Measurements from ENCODE around the gene HGS.

Gene HGS

DNA sequence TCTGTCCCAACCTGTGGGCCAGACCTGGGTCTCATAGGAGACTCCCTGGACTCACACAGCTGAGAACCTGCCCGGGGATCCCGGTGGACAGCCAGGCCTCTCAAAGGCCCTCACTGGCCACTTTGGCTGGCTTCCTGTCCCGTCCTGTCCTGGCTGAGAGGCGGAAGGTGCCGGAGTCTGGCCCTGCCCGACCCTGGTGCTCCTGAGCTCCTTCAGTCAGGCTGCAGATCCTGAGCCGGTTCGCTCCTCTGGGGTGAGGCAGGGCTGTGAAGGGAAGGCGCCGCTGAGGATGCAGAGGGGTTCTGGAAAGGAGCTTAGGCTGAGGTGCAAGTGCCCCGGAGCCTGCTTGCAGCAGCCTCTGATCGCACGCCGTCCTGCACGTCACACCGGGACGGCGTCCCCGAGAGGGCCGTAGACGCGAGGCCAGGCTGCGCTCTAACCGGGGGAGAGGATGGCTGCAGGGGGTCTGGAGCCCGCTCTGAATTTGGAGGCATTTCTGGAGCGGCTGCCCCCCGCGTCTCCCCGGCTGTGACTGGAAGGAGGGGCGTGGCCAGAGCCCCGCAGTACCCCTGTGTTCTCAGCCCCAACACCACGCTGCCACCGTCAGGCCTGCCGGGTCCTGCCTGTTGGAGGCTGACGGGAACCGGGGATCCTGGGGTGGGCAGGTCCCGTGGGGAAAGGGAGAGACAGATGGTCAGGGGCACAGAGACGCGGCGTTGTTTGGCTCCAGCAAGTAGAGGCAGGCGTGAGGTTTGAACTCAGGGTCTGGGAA is 4.1 kb downstream of the HGS start:
- Histone ChIP-seq H3K27ac (ENCODE audit: low read depth, low read length) (no peak overlapping the region), H3K27me3 (ENCODE audit: control insufficient read depth, insufficient read depth, low read length) (no peaks in the 10 kb centered on the region), H3K4me3 (ENCODE audit: low read depth, low read length) (no peak overlapping the region), H3K9me3 (ENCODE audit: control insufficient read depth, insufficient read depth, low read depth, low read length) (no peaks in the 10 kb centered on the region), H3K36me3 (ENCODE audit: control insufficient read depth, insufficient read depth, low read length) (peaks cover 77% of the 10 kb centered on the region), H3K4me1 (ENCODE audit: control insufficient read depth, insufficient read depth, low read length) (peaks cover 9% of the 10 kb centered on the region), H3K9ac (ENCODE audit: low read length) (no peak overlapping the region)

DNA sequence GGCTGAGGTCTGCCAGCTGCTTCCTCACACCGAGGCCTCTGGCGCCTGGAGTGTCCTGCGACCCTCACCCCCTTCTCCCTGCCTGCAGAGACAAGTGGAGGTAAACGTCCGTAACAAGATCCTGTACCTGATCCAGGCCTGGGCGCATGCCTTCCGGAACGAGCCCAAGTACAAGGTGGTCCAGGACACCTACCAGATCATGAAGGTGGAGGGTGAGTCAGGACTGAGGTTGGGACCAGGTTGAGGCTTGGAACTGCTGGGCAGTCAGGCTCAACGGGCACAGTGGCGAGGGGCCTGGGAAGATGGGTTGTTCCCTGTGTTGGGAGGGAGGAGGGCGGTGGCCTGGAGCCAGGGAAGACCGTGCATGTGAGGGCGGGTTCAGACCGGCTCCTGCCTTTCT is 4.8 kb downstream of the HGS start:
- Histone ChIP-seq H3K4me1 (ENCODE audit: control insufficient read depth, insufficient read depth, low read length) (peaks cover 9% of the 10 kb centered on the region), H3K36me3 (ENCODE audit: control insufficient read depth, insufficient read depth, low read length) (peaks cover 84% of the 10 kb centered on the region), H3K27ac (ENCODE audit: low read depth, low read length) (no peak overlapping the region), H3K27me3 (ENCODE audit: control insufficient read depth, insufficient read depth, low read length) (no peaks in the 10 kb centered on the region), H3K4me3 (ENCODE audit: low read depth, low read length) (no peak overlapping the region), H3K9me3 (ENCODE audit: control insufficient read depth, insufficient read depth, low read depth, low read length) (no peaks in the 10 kb centered on the region), H3K9ac (ENCODE audit: low read length) (no peak overlapping the region)

DNA sequence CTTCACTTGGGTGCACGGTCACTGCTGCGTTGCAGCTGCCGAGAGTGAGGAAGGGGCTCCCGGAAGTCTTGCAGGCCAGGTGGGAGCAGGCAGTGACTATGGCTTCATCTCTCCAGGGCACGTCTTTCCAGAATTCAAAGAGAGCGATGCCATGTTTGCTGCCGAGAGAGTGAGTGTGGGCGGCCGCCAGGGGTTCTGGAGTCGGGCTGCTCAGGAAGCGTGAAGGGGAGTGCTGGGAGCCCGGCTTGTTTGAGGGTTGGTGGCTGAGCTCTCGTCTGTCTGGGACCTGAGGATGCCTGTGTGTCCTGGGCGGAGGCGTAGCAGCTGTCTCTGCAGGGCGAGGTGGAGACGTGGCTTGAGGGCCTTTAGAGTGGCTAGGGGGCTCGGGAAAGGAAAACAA is 6.3 kb downstream of the HGS start:
- Histone ChIP-seq H3K36me3 (ENCODE audit: control insufficient read depth, insufficient read depth, low read length) (peaks cover 98% of the 10 kb centered on the region), H3K9ac (ENCODE audit: low read length) (no peak overlapping the region), H3K27me3 (ENCODE audit: control insufficient read depth, insufficient read depth, low read length) (no peaks in the 10 kb centered on the region), H3K4me1 (ENCODE audit: control insufficient read depth, insufficient read depth, low read length) (peaks cover 3% of the 10 kb centered on the region; the same call in 1 of the 2 replicates), H3K4me3 (ENCODE audit: low read depth, low read length) (no peak overlapping the region), H3K27ac (ENCODE audit: low read depth, low read length) (no peak overlapping the region), H3K9me3 (ENCODE audit: control insufficient read depth, insufficient read depth, low read depth, low read length) (no peaks in the 10 kb centered on the region)

DNA sequence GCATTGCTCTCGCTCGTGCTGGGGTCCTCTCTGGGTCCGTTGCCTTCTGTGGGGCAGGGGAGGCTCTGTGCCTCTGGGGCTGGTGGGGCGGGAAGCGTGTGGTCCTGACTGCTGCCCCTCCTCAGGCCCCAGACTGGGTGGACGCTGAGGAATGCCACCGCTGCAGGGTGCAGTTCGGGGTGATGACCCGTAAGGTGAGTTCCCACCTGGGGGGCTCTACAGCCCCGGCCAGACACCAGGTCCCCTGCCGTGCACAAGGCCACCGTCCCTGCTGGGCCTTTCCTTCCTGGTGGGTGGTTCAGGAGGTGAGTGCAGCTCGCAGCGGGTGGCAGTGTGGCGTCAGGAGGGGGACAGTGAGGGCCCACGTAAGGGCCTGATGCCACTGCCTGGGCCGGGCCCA is 6.7 kb downstream of the HGS start:
- Histone ChIP-seq H3K4me1 (ENCODE audit: control insufficient read depth, insufficient read depth, low read length) (no peaks in the 10 kb centered on the region), H3K36me3 (ENCODE audit: control insufficient read depth, insufficient read depth, low read length) (peaks cover 98% of the 10 kb centered on the region), H3K9me3 (ENCODE audit: control insufficient read depth, insufficient read depth, low read depth, low read length) (no peaks in the 10 kb centered on the region), H3K27me3 (ENCODE audit: control insufficient read depth, insufficient read depth, low read length) (no peaks in the 10 kb centered on the region), H3K9ac (ENCODE audit: low read length) (no peak overlapping the region), H3K4me3 (ENCODE audit: low read depth, low read length) (no peak overlapping the region), H3K27ac (ENCODE audit: low read depth, low read length) (no peak overlapping the region)

DNA sequence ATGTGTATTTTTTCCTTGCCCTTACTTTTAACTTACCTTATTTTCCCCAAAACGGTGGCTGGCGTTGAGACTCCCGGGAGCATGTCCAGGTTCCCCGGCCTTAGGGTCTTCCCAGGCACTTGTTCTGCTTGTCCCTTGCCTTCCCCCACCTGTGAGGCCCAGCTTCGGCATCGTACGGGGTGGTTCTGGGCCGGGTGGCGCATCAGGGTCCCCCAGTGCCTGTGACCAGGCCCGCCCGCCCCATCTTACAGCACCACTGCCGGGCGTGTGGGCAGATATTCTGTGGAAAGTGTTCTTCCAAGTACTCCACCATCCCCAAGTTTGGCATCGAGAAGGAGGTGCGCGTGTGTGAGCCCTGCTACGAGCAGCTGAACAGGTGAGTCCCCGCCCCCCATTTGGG is 7.4 kb downstream of the HGS start:
- no peak overlapping the region for H3K4me3 ChIP-seq (ENCODE audit: low read depth, low read length)
- H3K27ac ChIP-seq (ENCODE audit: low read depth, low read length), result no peak overlapping the region
- no peak overlapping the region for H3K9ac ChIP-seq (ENCODE audit: low read length)
- H3K4me1 ChIP-seq (ENCODE audit: control insufficient read depth, insufficient read depth, low read length), result no peaks in the 10 kb centered on the region
- H3K36me3 ChIP-seq (ENCODE audit: control insufficient read depth, insufficient read depth, low read length), result peaks cover 98% of the 10 kb centered on the region
- no peaks in the 10 kb centered on the region for H3K27me3 ChIP-seq (ENCODE audit: control insufficient read depth, insufficient read depth, low read length)
- no peaks in the 10 kb centered on the region for H3K9me3 ChIP-seq (ENCODE audit: control insufficient read depth, insufficient read depth, low read depth, low read length)

DNA sequence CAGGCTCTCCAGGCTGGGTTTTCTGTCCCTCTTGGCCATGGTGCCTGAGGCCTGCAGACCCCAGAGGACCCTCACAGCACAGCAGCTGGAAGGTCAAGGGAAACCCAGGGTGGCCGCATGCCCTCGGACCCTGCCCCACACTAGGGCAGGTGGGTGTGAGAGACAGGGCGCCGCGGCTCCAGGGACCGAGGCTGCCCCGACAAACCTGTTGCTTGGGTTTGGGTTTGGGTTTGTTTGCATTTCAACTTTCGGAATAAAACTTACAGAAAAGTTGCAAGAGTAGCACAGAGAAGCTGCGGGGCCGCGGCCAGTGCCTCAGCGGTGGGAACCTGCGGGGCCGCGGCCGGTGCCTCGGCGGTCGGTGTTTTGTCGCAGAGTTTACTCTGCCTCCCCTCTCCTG is 7.8 kb downstream of the HGS start:
- Histone ChIP-seq H3K27me3 (ENCODE audit: control insufficient read depth, insufficient read depth, low read length) (no peaks in the 10 kb centered on the region), H3K27ac (ENCODE audit: low read depth, low read length) (no peak overlapping the region), H3K9me3 (ENCODE audit: control insufficient read depth, insufficient read depth, low read depth, low read length) (no peaks in the 10 kb centered on the region), H3K4me1 (ENCODE audit: control insufficient read depth, insufficient read depth, low read length) (no peaks in the 10 kb centered on the region), H3K4me3 (ENCODE audit: low read depth, low read length) (no peak overlapping the region), H3K36me3 (ENCODE audit: control insufficient read depth, insufficient read depth, low read length) (peaks cover 98% of the 10 kb centered on the region), H3K9ac (ENCODE audit: low read length) (no peak overlapping the region)

DNA sequence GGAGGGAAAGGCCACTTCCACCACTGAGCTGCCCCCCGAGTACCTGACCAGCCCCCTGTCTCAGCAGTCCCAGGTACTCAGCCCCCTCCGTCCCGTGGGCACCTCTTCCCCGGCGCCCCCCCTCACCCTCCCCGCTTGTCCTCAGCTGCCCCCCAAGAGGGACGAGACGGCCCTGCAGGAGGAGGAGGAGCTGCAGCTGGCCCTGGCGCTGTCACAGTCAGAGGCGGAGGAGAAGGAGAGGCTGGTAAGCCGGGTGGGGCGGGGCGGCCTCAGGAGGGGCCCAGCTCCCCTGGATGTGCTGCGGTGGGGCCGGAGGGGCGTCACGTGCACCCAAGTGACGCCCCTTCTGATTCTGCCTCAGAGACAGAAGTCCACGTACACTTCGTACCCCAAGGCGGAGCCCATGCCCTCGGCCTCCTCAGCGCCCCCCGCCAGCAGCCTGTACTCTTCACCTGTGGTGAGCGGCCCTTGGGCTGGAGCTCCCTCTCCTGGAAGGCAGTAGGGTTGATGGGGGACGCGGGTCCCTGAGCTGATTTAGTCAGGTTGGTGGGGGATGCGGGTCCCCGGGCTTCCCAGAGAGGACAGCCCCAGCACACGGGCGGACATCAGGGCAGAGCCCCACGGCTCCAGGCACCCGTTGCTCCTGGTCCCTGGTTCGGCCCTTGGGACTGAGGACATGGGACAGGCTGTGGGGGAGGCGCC is 9.8 kb downstream of the HGS start:
- Histone ChIP-seq H3K9me3 (ENCODE audit: control insufficient read depth, insufficient read depth, low read depth, low read length) (no peaks in the 10 kb centered on the region), H3K9ac (ENCODE audit: low read length) (no peak overlapping the region), H3K27me3 (ENCODE audit: control insufficient read depth, insufficient read depth, low read length) (no peaks in the 10 kb centered on the region), H3K36me3 (ENCODE audit: control insufficient read depth, insufficient read depth, low read length) (peaks cover 97% of the 10 kb centered on the region), H3K4me1 (ENCODE audit: control insufficient read depth, insufficient read depth, low read length) (no peaks in the 10 kb centered on the region), H3K4me3 (ENCODE audit: low read depth, low read length) (no peak overlapping the region), H3K27ac (ENCODE audit: low read depth, low read length) (no peak overlapping the region)

DNA sequence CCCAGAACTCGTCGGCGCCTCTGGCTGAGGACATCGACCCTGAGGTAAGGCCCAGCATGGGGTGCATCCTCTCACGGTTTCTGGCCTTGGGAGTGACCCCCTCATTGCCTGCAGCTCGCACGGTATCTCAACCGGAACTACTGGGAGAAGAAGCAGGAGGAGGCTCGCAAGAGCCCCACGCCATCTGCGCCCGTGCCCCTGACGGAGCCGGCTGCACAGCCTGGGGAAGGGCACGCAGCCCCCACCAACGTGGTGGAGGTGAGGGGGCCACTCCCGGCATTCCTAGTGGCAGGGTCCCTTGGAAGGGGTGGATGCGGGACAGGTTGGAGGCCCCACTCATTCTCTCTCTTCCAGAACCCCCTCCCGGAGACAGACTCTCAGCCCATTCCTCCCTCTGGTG is 11.0 kb downstream of the HGS start:
- Histone ChIP-seq H3K9ac (ENCODE audit: low read length) (no peak overlapping the region), H3K9me3 (ENCODE audit: control insufficient read depth, insufficient read depth, low read depth, low read length) (no peaks in the 10 kb centered on the region), H3K4me3 (ENCODE audit: low read depth, low read length) (no peak overlapping the region), H3K4me1 (ENCODE audit: control insufficient read depth, insufficient read depth, low read length) (no peaks in the 10 kb centered on the region), H3K27me3 (ENCODE audit: control insufficient read depth, insufficient read depth, low read length) (no peaks in the 10 kb centered on the region), H3K27ac (ENCODE audit: low read depth, low read length) (no peak overlapping the region), H3K36me3 (ENCODE audit: control insufficient read depth, insufficient read depth, low read length) (peaks cover 93% of the 10 kb centered on the region)

DNA sequence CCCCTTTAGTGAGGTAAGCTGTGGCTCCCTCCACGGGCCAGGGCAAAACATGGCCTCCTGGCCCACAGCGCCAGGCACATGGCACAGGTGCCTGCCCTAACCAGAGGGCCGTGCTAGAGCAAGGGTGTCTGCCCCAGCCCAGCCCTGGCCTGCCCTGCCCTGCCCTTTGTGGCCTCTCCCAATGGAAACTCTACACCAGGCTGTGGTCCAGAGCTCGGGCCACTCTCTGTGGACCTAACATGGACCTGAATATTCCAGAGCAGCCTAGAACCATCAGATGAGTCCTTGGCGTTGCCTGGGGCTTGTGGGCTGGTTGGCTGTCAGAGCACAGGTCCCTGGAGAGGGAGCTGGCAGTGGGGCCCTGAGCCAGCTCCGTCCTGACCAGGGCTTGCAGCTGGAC is 11.4 kb downstream of the HGS start:
- no peaks in the 10 kb centered on the region for H3K9me3 ChIP-seq (ENCODE audit: control insufficient read depth, insufficient read depth, low read depth, low read length)
- H3K4me1 ChIP-seq (ENCODE audit: control insufficient read depth, insufficient read depth, low read length), result no peaks in the 10 kb centered on the region
- H3K27ac ChIP-seq (ENCODE audit: low read depth, low read length), result no peak overlapping the region
- H3K36me3 ChIP-seq (ENCODE audit: control insufficient read depth, insufficient read depth, low read length), result peaks cover 89% of the 10 kb centered on the region
- H3K9ac ChIP-seq (ENCODE audit: low read length), result no peak overlapping the region
- H3K4me3 ChIP-seq (ENCODE audit: low read depth, low read length), result no peak overlapping the region
- H3K27me3 ChIP-seq (ENCODE audit: control insufficient read depth, insufficient read depth, low read length), result no peaks in the 10 kb centered on the region

DNA sequence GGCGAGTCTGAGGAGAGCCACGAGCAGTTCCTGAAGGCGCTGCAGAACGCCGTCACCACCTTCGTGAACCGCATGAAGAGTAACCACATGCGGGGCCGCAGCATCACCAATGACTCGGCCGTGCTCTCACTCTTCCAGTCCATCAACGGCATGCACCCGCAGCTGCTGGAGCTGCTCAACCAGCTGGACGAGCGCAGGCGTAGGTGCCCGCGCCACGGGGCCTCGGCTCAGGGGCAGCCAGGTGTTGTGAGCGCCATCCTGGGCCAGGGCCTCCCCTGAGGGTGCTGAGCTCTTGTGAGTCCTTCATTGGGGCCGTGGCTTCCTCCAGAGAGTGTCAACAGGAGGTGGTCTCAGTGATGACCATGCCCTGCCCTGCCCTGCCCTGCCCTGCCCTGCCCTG is 12.0 kb downstream of the HGS start:
- no peak overlapping the region for H3K27ac ChIP-seq (ENCODE audit: low read depth, low read length)
- no peak overlapping the region for H3K9ac ChIP-seq (ENCODE audit: low read length)
- no peak overlapping the region for H3K4me3 ChIP-seq (ENCODE audit: low read depth, low read length)
- no peaks in the 10 kb centered on the region for H3K9me3 ChIP-seq (ENCODE audit: control insufficient read depth, insufficient read depth, low read depth, low read length)
- no peaks in the 10 kb centered on the region for H3K4me1 ChIP-seq (ENCODE audit: control insufficient read depth, insufficient read depth, low read length)
- peaks cover 86% of the 10 kb centered on the region for H3K36me3 ChIP-seq (ENCODE audit: control insufficient read depth, insufficient read depth, low read length)
- H3K27me3 ChIP-seq (ENCODE audit: control insufficient read depth, insufficient read depth, low read length), result no peaks in the 10 kb centered on the region

DNA sequence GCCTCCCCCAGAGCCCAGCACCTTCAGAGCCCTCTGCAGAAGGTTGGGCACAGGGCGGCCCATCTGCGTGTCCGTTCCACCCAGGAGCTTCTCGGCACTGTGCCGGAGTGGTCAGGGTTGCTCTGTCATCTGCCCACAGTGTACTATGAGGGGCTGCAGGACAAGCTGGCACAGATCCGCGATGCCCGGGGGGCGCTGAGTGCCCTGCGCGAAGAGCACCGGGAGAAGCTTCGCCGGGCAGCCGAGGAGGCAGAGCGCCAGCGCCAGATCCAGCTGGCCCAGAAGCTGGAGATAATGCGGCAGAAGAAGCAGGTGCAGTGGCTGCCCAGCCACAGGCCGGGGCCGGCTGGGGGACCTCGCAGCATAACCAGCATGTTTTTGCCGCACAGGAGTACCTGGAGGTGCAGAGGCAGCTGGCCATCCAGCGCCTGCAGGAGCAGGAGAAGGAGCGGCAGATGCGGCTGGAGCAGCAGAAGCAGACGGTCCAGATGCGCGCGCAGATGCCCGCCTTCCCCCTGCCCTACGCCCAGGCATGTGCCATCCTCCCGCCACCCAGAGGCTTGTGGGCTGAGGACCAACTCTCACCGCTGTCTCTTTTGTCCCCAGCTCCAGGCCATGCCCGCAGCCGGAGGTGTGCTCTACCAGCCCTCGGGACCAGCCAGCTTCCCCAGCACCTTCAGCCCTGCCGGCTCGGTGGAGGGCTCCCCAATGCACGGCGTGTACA is 12.6 kb downstream of the HGS start:
- H3K27ac ChIP-seq (ENCODE audit: low read depth, low read length), result no peak overlapping the region
- H3K27me3 ChIP-seq (ENCODE audit: control insufficient read depth, insufficient read depth, low read length), result no peaks in the 10 kb centered on the region
- H3K4me3 ChIP-seq (ENCODE audit: low read depth, low read length), result no peak overlapping the region
- H3K4me1 ChIP-seq (ENCODE audit: control insufficient read depth, insufficient read depth, low read length), result peaks cover under 1% of the 10 kb centered on the region
- H3K9ac ChIP-seq (ENCODE audit: low read length), result no peak overlapping the region
- H3K9me3 ChIP-seq (ENCODE audit: control insufficient read depth, insufficient read depth, low read depth, low read length), result no peaks in the 10 kb centered on the region
- peaks cover 86% of the 10 kb centered on the region for H3K36me3 ChIP-seq (ENCODE audit: control insufficient read depth, insufficient read depth, low read length)
